Measurements from ENCODE around the gene PITPNM1.

PITPNM1 gene

GRCh38 chr11:67502328-67502979, 2.7 kb downstream of the PITPNM1 start:
- no peak for DNase-seq

GRCh38 chr11:67501854-67502253, 3.3 kb downstream of the PITPNM1 start:
- DNase-seq = no peak

- no peak for DNase-seq
Observed at GRCh38 chr11:67500831-67501715, 4.1 kb downstream of the PITPNM1 start.

- no peak for DNase-seq
Observed at GRCh38 chr11:67500484-67500821, 4.7 kb downstream of the PITPNM1 start.

- DNase-seq = no peak
Observed at GRCh38 chr11:67499808-67500483, 5.2 kb downstream of the PITPNM1 start.

- DNase-seq = no peak
Observed at GRCh38 chr11:67498544-67498972, 6.6 kb downstream of the PITPNM1 start.

GRCh38 chr11:67497656-67498291, 7.4 kb downstream of the PITPNM1 start:
- DNase-seq = no peak

GRCh38 chr11:67496113-67496512, 9.1 kb downstream of the PITPNM1 start:
- no peak for DNase-seq

- DNase-seq = no peak
Observed at GRCh38 chr11:67495234-67496005, 9.7 kb downstream of the PITPNM1 start.

- no peak for DNase-seq
Observed at GRCh38 chr11:67494371-67495233, 10.6 kb downstream of the PITPNM1 start.

- DNase-seq = no peak
Observed at GRCh38 chr11:67493548-67494370, 11.4 kb downstream of the PITPNM1 start.

- no peak for DNase-seq
Observed at GRCh38 chr11:67492801-67493547, 12.2 kb downstream of the PITPNM1 start.

- no peak for DNase-seq
Observed at GRCh38 chr11:67492069-67492727, 13.0 kb downstream of the PITPNM1 start.

- no peak for DNase-seq
Observed at GRCh38 chr11:67491276-67492068, 13.7 kb downstream of the PITPNM1 start.

- DNase-seq = no peak
Observed at GRCh38 chr11:67490727-67491065, 14.5 kb downstream of the PITPNM1 start.

- DNase-seq = no peak
Observed at GRCh38 chr11:67489885-67490726, 15.1 kb downstream of the PITPNM1 start.

GRCh38 chr11:67489203-67489884, 15.8 kb downstream of the PITPNM1 start:
- DNase-seq = no peak

Measured in activated CD8-positive, alpha-beta memory T cell treated with anti-CD3 and anti-CD28 coated beads for 24 hours (primary cell).